Measurements from ENCODE around the gene CEMIP2. TPM values are rescaled to one million over a fixed set of nuclear protein-coding genes. Genes with fewer than 3 reads are reported as not detected.

CEMIP2 gene
- polyA plus RNA-seq, 3 donors, result 11.6 to 58.7 (median 21.4) TPM

DNA sequence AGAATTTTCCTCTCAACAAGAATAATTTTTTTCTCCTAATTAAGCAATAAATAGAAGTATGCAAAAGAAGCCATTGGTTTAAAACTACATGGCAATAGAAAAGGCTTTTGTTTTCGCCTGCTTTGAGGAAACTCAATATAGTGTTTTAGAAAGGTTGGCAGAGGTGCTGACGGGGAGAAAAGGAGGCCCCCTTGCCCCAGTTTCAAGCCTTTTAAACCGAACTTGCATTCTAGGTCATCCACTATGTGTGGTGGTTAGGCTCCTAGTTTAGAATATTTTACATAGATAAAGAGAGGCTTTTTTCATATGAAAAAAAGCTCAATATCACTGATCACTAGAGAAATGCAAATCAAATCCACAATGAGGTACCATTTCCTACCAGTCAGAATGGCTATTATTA is 33.5 kb upstream of the CEMIP2 start:
- Mint-ChIP-seq H3K27me3 (ENCODE audit: low read depth in 3 of 3) (peaks cover 0 to 2% (median 2%) of the 10 kb centered on the region in 3 donors), H3K9me3 (peaks cover 0 to 2% (median 0%) of the 10 kb centered on the region in 7 donors), H3K4me3 (no peak overlapping the region), H3K36me3 (no peaks in the 10 kb centered on the region), H3K27ac (no peak overlapping the region), H3K4me1 (no peaks in the 10 kb centered on the region)
- Histone ChIP-seq H3K79me2 (ENCODE audit: insufficient read depth, low read length) (no peaks in the 10 kb centered on the region), H3K27me3 (ENCODE audit: control insufficient read depth in 2 of 2, insufficient read depth in 2 of 2, low read length in 2 of 2) (no peaks in the 10 kb centered on the region), H3K4me2 (replicated peaks; ENCODE audit: extremely low read depth, low read length, poor library complexity, severe bottlenecking) (no peak overlapping the region), H3K9ac (ENCODE audit: insufficient read depth, low read length, poor library complexity, severe bottlenecking) (no peak overlapping the region), H3K27ac (ENCODE audit: low read depth in 1 of 2, low read length in 2 of 2) (no peak overlapping the region), H3K4me1 (ENCODE audit: control insufficient read depth in 1 of 2, insufficient read depth in 2 of 2, low read length in 2 of 2) (no peaks in the 10 kb centered on the region), H2AFZ (ENCODE audit: insufficient read depth, low read depth, low read length, poor library complexity, severe bottlenecking) (no peak overlapping the region), H3K36me3 (replicated peaks in 1 of 2; ENCODE audit: control insufficient read depth in 1 of 2, insufficient read depth in 2 of 2, low read length in 2 of 2) (no peaks in the 10 kb centered on the region), H3K9me3 (replicated peaks in 1 of 2; ENCODE audit: control insufficient read depth in 1 of 2, insufficient read depth in 1 of 2, low read length in 2 of 2) (no peaks in the 10 kb centered on the region), H4K20me1 (ENCODE audit: insufficient read depth, low read length) (no peaks in the 10 kb centered on the region), H3K4me3 (replicated peaks in 1 of 3; ENCODE audit: low read depth in 2 of 3, low read length in 3 of 3) (no peak overlapping the region)
- WGBS (ENCODE audit: insufficient coverage), result no CpG with 5 or more reads among the region's 3 CpGs
- no peak for DNase-seq
- no peak for TF ChIP-seq CTCF (IDR thresholded peaks at IDR 0.05)
- intact Hi-C loops (cut with micrococcal nuclease), result no loop called here

DNA sequence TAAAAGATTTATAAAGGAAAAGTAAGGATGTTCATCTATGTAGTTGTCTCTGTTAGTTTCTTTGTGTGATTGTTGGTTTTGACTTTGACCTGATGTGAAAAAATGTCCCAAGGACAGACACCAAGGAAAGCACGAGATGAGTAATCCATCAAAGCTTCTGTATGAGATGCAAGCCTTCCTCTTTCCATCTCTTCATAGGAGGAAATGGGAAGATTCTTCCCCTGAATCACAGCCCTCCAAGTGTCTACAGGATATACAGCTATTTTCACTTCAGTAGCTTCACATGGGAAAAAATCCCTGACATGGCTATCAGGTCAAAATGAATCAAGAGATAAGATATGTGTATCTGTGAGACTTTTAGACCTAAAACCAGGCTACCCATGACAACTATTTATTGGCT is 29.0 kb upstream of the CEMIP2 start:
- WGBS (ENCODE audit: insufficient coverage), result no CpG with 5 or more reads among the region's 1 CpG
- H3K4me1 ChIP-seq (ENCODE audit: control insufficient read depth in 1 of 2, insufficient read depth in 2 of 2, low read length in 2 of 2), result no peaks in the 10 kb centered on the region
- Mint-ChIP-seq H3K9me3 (peaks cover 0 to 2% (median 0%) of the 10 kb centered on the region in 7 donors), H3K4me3 (no peak overlapping the region), H3K4me1 (no peaks in the 10 kb centered on the region), H3K27me3 (ENCODE audit: low read depth in 3 of 3) (peaks cover 0 to 2% (median 0%) of the 10 kb centered on the region in 3 donors), H3K27ac (no peak overlapping the region), H3K36me3 (no peaks in the 10 kb centered on the region)
- no peak overlapping the region for H2AFZ ChIP-seq (ENCODE audit: insufficient read depth, low read depth, low read length, poor library complexity, severe bottlenecking)
- H3K9ac ChIP-seq (ENCODE audit: insufficient read depth, low read length, poor library complexity, severe bottlenecking), result no peak overlapping the region
- no peak for TF ChIP-seq CTCF (IDR thresholded peaks at IDR 0.05)
- intact Hi-C loops (cut with micrococcal nuclease), result no loop called here
- no peak overlapping the region for H3K27ac ChIP-seq (ENCODE audit: low read depth in 1 of 2, low read length in 2 of 2)
- no peaks in the 10 kb centered on the region for H3K9me3 ChIP-seq (replicated peaks in 1 of 2; ENCODE audit: control insufficient read depth in 1 of 2, insufficient read depth in 1 of 2, low read length in 2 of 2)
- H3K4me3 ChIP-seq (replicated peaks in 1 of 3; ENCODE audit: low read depth in 2 of 3, low read length in 3 of 3), result no peak overlapping the region
- H3K27me3 ChIP-seq (ENCODE audit: control insufficient read depth in 2 of 2, insufficient read depth in 2 of 2, low read length in 2 of 2), result no peaks in the 10 kb centered on the region
- H3K4me2 ChIP-seq (replicated peaks; ENCODE audit: extremely low read depth, low read length, poor library complexity, severe bottlenecking), result no peak overlapping the region
- H3K79me2 ChIP-seq (ENCODE audit: insufficient read depth, low read length), result no peaks in the 10 kb centered on the region
- DNase-seq, result no peak
- no peaks in the 10 kb centered on the region for H4K20me1 ChIP-seq (ENCODE audit: insufficient read depth, low read length)
- H3K36me3 ChIP-seq (replicated peaks in 1 of 2; ENCODE audit: control insufficient read depth in 1 of 2, insufficient read depth in 2 of 2, low read length in 2 of 2), result no peaks in the 10 kb centered on the region
